ENCODE results near the gene HS3ST3B1.

The HS3ST3B1 gene

GRCh38 chr17:14308636-14308964, 7.7 kb downstream of the HS3ST3B1 start:
- H3K4me3 ChIP-seq (ENCODE audit: low read length): peak overlapping the region; percentile 45
- no peak for TF ChIP-seq CTCF (conservative IDR thresholded peaks at IDR 0.05; ENCODE audit: low read length)
- DNase-seq (ENCODE audit: low read depth): no peak

GRCh38 chr17:14308965-14309879, 8.3 kb downstream of the HS3ST3B1 start:
- DNase-seq (ENCODE audit: low read depth): peak; percentile 91
- TF ChIP-seq CTCF (conservative IDR thresholded peaks at IDR 0.05; ENCODE audit: low read length): no peak
- H3K4me3 ChIP-seq (ENCODE audit: low read length): peak overlapping the region; percentile 63

- H3K4me3 ChIP-seq (ENCODE audit: low read length): peak overlapping the region; percentile 63
- no peak for TF ChIP-seq CTCF (conservative IDR thresholded peaks at IDR 0.05; ENCODE audit: low read length)
- no peak for DNase-seq (ENCODE audit: low read depth)
Observed at GRCh38 chr17:14310101-14310500, 9.2 kb downstream of the HS3ST3B1 start.

- no peak for DNase-seq (ENCODE audit: low read depth)
- no peak overlapping the region for H3K4me3 ChIP-seq (ENCODE audit: low read length)
- TF ChIP-seq CTCF (conservative IDR thresholded peaks at IDR 0.05; ENCODE audit: low read length): no peak
Observed at GRCh38 chr17:14310605-14311004, 9.7 kb downstream of the HS3ST3B1 start.

- no peak for TF ChIP-seq CTCF (conservative IDR thresholded peaks at IDR 0.05; ENCODE audit: low read length)
- no peak overlapping the region for H3K4me3 ChIP-seq (ENCODE audit: low read length)
- no peak for DNase-seq (ENCODE audit: low read depth)
Observed at GRCh38 chr17:14311186-14311705, 10.4 kb downstream of the HS3ST3B1 start.

GRCh38 chr17:14311981-14312380, 11.1 kb downstream of the HS3ST3B1 start:
- no peak for DNase-seq (ENCODE audit: low read depth)
- no peak for TF ChIP-seq CTCF (conservative IDR thresholded peaks at IDR 0.05; ENCODE audit: low read length)
- no peak overlapping the region for H3K4me3 ChIP-seq (ENCODE audit: low read length)

- no peak for TF ChIP-seq CTCF (conservative IDR thresholded peaks at IDR 0.05; ENCODE audit: low read length)
- no peak overlapping the region for H3K4me3 ChIP-seq (ENCODE audit: low read length)
- DNase-seq (ENCODE audit: low read depth): no peak
Observed at GRCh38 chr17:14312522-14312921, 11.6 kb downstream of the HS3ST3B1 start.
